GM23338 (cell line): ENCODE data around the gene LRRC4. TPM values are rescaled to one million over a fixed set of nuclear protein-coding genes. Genes with fewer than 3 reads are reported as not detected.

ENCODE experiments used
- ATAC-seq: fragments of 200-7000 bp; cut with Tn5 transposase; 3 replicates; pipeline ENCODE4 v1.9.1; 2020
- DNase-seq: peaks from one replicate; pipeline ENCODE4 v3.0.0-alpha.2; 2015; ENCODE audit warnings: low spot score
- H2AFZ ChIP-seq: fragments of 200-600 bp; sonication (generic); 2 replicates; pipeline ENCODE4 v1.8.0; 2016; ENCODE audit warnings: antibody characterized with exemption, mild to moderate bottlenecking, moderate library complexity
- H3F3A ChIP-seq: fragments of 200-600 bp; sonication (generic); replicated peaks from 2 replicates; pipeline ENCODE4 v1.8.0; 2017; ENCODE audit warnings: antibody characterized with exemption, mixed run types, low read depth
- H3K27ac ChIP-seq: fragments of 200-600 bp; sonication (generic); 2 replicates; pipeline ENCODE4 v1.6.1; 2016; ENCODE audit warnings: low read depth
- H3K27me3 ChIP-seq: fragments of 200-600 bp; sonication (generic); 2 replicates; pipeline ENCODE4 v1.8.0; 2016; ENCODE audit warnings: mild to moderate bottlenecking, mixed run types, moderate library complexity; ENCODE audit not compliant: insufficient read depth
- H3K36me3 ChIP-seq: fragments of 200-600 bp; sonication (generic); 2 replicates; pipeline ENCODE4 v1.8.0; 2016; ENCODE audit warnings: mild to moderate bottlenecking; ENCODE audit not compliant: insufficient read depth
- H3K4me1 ChIP-seq: fragments of 200-600 bp; sonication (generic); 2 replicates; pipeline ENCODE4 v1.8.0; 2016; ENCODE audit warnings: mild to moderate bottlenecking, moderate library complexity; ENCODE audit not compliant: insufficient read depth
- H3K4me2 ChIP-seq: fragments of 200-600 bp; sonication (generic); 2 replicates; pipeline ENCODE4 v1.7.1; 2017; ENCODE audit warnings: mixed run types
- H3K4me3 ChIP-seq: fragments of 200-600 bp; sonication (generic); 2 replicates; pipeline ENCODE4 v1.6.1; 2016; ENCODE audit warnings: mixed run types
- H3K79me2 ChIP-seq: fragments of 200-600 bp; sonication (generic); replicated peaks from 2 replicates; pipeline ENCODE4 v1.8.0; 2017; ENCODE audit warnings: mild to moderate bottlenecking; ENCODE audit not compliant: insufficient read depth
- H3K9me2 ChIP-seq: fragments of 200-600 bp; sonication (generic); 2 replicates; pipeline ENCODE4 v1.8.0; 2017; ENCODE audit not compliant: insufficient read depth
- H4K20me1 ChIP-seq: fragments of 200-600 bp; sonication (generic); replicated peaks from 2 replicates; pipeline ENCODE4 v1.8.0; 2017; ENCODE audit warnings: mild to moderate bottlenecking; ENCODE audit not compliant: insufficient read depth
- H3K27ac Mint-ChIP-seq: 2 replicates; pipeline ENCODE4 v1.8.0; 2020; ENCODE audit warnings: inconsistent platforms, mild to moderate bottlenecking, moderate library complexity, mixed read lengths
- H3K27me3 Mint-ChIP-seq: 3 replicates; pipeline ENCODE4 v1.8.0; 2022; ENCODE audit warnings: low read depth, mild to moderate bottlenecking, moderate library complexity, mixed read lengths, inconsistent platforms; ENCODE audit not compliant: insufficient read depth, poor library complexity
- H3K36me3 Mint-ChIP-seq: 3 replicates; pipeline ENCODE4 v1.8.0; 2021; ENCODE audit warnings: low read depth, mild to moderate bottlenecking, inconsistent platforms, moderate library complexity, mixed read lengths
- H3K4me1 Mint-ChIP-seq: 3 replicates; pipeline ENCODE4 v1.8.0; 2020; ENCODE audit warnings: mild to moderate bottlenecking, inconsistent platforms, mixed read lengths
- H3K4me3 Mint-ChIP-seq: 3 replicates; pipeline ENCODE4 v1.8.0; 2021; ENCODE audit warnings: moderate library complexity, mild to moderate bottlenecking, inconsistent platforms, mixed read lengths
- H3K9me3 Mint-ChIP-seq: 3 replicates; pipeline ENCODE4 v1.8.0; 2020; ENCODE audit warnings: moderate library complexity, mild to moderate bottlenecking, inconsistent platforms, mixed read lengths
- CREB1 ChIP-seq: fragments of 250-450 bp; sonication (Bioruptor Pico); IDR thresholded peaks from 2 replicates; pipeline ENCODE4 v1.5.0; 2020; ENCODE audit warnings: low read depth, mild to moderate bottlenecking, moderate library complexity
- EZH2 ChIP-seq: fragments of 200-600 bp; sonication (generic); IDR thresholded peaks from one replicate; pipeline ENCODE4 v1.8.0; 2017; ENCODE audit warnings: antibody characterized with exemption, mild to moderate bottlenecking, low read depth; ENCODE audit not compliant: unreplicated experiment
- EZH2phosphoT487 ChIP-seq: fragments of 200-600 bp; sonication (generic); IDR thresholded peaks from one replicate; pipeline ENCODE4 v1.8.1; 2018; ENCODE audit warnings: antibody characterized with exemption; ENCODE audit not compliant: unreplicated experiment
- JUNB ChIP-seq: IDR thresholded peaks from one replicate; pipeline ENCODE4 v1.6.1; 2016; ENCODE audit warnings: antibody characterized with exemption; ENCODE audit not compliant: unreplicated experiment
- NANOG ChIP-seq: IDR thresholded peaks from 2 replicates; pipeline ENCODE4 v1.6.1; 2016; ENCODE audit warnings: antibody characterized with exemption, borderline replicate concordance
- POLR2AphosphoS5 ChIP-seq: IDR thresholded peaks from 2 replicates; pipeline ENCODE4 v1.6.1; 2016; ENCODE audit warnings: antibody characterized with exemption, low read depth
- STAT1 ChIP-seq: IDR thresholded peaks from one replicate; pipeline ENCODE4 v1.6.1; 2016; ENCODE audit warnings: antibody characterized with exemption; ENCODE audit not compliant: unreplicated experiment
- ZNF114 ChIP-seq: fragments of 250-450 bp; sonication (Bioruptor Pico); IDR thresholded peaks from 2 replicates; pipeline ENCODE4 v1.5.0; 2020; ENCODE audit warnings: mild to moderate bottlenecking, moderate library complexity
- ZNF331 ChIP-seq: fragments of 250-450 bp; sonication (Bioruptor Pico); IDR thresholded peaks from 2 replicates; pipeline ENCODE4 v1.5.0; 2020; ENCODE audit warnings: low read depth, mild to moderate bottlenecking, moderate library complexity
- polyA plus RNA-seq: library from polyadenylated mRNA; unstranded; fragments of >200 nt; fragmentation: Nextera tagmentation; extraction: Ambion mirVana; gene quantifications from 2 replicates; pipeline ENCODE4 v1.2.1, GENCODE V29; 2016
- total RNA-seq: library from RNA; depleted of rRNA; stranded (reverse); fragments of >200 nt; shearing (Covaris generic); gene quantifications from 2 replicates; pipeline ENCODE4 v1.2.3, GENCODE V29; 2014
- TF ChIP-seq, protein P1 (sequence below): fragments of 250-450 bp; sonication (Bioruptor Pico); IDR thresholded peaks from 2 replicates; pipeline ENCODE4 v1.5.0; 2020; ENCODE audit warnings: mild to moderate bottlenecking, moderate library complexity
- TF ChIP-seq, protein P2 (sequence below): IDR thresholded peaks from 2 replicates; pipeline ENCODE4 v1.6.1; 2016; ENCODE audit warnings: antibody characterized with exemption
- TF ChIP-seq, protein P3 (sequence below): IDR thresholded peaks from one replicate; pipeline ENCODE4 v1.6.1; 2018; ENCODE audit warnings: antibody characterized with exemption; ENCODE audit not compliant: unreplicated experiment
- TF ChIP-seq, protein P4 (sequence below), 2 experiments: fragments of 200-600 bp in 1 of 2; sonication (generic) in 1 of 2; conservative IDR thresholded peaks; 2 replicates each; pipeline versions ENCODE4 v1.5.1 to v1.6.1; 2016 to 2017; ENCODE audit warnings: antibody characterized with exemption in 2 of 2, low read depth in 2 of 2, mild to moderate bottlenecking in 2 of 2, moderate library complexity in 1 of 2

The LRRC4 gene
- total and polyA plus RNA-seq, 2 experiments from 2014 or later = 1.9 to 5.2 TPM

DNA sequence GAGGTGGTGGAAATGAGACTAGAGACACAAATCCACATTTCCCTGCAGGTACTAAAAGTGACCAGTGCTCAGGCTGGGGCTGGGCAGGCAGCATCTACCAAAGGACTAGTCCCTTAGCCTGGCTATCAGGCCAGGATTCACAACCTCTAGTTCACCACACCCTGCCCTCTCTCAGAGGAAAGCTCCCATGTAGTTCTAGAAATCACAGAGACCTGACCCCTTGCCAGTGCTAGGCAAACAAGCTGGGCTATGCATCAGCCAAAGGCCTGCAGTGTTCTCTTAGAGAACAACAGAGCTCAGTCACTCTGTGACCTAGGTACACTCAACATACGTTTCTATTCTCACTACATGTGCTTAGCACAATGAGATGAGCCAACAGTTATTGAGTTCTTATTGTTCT is 26.7 kb upstream of the LRRC4 start:
- H3K27ac ChIP-seq = no peak overlapping the region
- TF ChIP-seq STAT1 (no peak), EZH2 (no peak), NANOG (no peak), ZNF331 (CRISPR knock-in tag) (no peak), JUNB (no peak), CREB1 (CRISPR knock-in tag) (no peak), POLR2AphosphoS5 (no peak), ZNF114 (CRISPR knock-in tag) (no peak), EZH2phosphoT487 (no peak)
- TF ChIP-seq, protein P1, sequence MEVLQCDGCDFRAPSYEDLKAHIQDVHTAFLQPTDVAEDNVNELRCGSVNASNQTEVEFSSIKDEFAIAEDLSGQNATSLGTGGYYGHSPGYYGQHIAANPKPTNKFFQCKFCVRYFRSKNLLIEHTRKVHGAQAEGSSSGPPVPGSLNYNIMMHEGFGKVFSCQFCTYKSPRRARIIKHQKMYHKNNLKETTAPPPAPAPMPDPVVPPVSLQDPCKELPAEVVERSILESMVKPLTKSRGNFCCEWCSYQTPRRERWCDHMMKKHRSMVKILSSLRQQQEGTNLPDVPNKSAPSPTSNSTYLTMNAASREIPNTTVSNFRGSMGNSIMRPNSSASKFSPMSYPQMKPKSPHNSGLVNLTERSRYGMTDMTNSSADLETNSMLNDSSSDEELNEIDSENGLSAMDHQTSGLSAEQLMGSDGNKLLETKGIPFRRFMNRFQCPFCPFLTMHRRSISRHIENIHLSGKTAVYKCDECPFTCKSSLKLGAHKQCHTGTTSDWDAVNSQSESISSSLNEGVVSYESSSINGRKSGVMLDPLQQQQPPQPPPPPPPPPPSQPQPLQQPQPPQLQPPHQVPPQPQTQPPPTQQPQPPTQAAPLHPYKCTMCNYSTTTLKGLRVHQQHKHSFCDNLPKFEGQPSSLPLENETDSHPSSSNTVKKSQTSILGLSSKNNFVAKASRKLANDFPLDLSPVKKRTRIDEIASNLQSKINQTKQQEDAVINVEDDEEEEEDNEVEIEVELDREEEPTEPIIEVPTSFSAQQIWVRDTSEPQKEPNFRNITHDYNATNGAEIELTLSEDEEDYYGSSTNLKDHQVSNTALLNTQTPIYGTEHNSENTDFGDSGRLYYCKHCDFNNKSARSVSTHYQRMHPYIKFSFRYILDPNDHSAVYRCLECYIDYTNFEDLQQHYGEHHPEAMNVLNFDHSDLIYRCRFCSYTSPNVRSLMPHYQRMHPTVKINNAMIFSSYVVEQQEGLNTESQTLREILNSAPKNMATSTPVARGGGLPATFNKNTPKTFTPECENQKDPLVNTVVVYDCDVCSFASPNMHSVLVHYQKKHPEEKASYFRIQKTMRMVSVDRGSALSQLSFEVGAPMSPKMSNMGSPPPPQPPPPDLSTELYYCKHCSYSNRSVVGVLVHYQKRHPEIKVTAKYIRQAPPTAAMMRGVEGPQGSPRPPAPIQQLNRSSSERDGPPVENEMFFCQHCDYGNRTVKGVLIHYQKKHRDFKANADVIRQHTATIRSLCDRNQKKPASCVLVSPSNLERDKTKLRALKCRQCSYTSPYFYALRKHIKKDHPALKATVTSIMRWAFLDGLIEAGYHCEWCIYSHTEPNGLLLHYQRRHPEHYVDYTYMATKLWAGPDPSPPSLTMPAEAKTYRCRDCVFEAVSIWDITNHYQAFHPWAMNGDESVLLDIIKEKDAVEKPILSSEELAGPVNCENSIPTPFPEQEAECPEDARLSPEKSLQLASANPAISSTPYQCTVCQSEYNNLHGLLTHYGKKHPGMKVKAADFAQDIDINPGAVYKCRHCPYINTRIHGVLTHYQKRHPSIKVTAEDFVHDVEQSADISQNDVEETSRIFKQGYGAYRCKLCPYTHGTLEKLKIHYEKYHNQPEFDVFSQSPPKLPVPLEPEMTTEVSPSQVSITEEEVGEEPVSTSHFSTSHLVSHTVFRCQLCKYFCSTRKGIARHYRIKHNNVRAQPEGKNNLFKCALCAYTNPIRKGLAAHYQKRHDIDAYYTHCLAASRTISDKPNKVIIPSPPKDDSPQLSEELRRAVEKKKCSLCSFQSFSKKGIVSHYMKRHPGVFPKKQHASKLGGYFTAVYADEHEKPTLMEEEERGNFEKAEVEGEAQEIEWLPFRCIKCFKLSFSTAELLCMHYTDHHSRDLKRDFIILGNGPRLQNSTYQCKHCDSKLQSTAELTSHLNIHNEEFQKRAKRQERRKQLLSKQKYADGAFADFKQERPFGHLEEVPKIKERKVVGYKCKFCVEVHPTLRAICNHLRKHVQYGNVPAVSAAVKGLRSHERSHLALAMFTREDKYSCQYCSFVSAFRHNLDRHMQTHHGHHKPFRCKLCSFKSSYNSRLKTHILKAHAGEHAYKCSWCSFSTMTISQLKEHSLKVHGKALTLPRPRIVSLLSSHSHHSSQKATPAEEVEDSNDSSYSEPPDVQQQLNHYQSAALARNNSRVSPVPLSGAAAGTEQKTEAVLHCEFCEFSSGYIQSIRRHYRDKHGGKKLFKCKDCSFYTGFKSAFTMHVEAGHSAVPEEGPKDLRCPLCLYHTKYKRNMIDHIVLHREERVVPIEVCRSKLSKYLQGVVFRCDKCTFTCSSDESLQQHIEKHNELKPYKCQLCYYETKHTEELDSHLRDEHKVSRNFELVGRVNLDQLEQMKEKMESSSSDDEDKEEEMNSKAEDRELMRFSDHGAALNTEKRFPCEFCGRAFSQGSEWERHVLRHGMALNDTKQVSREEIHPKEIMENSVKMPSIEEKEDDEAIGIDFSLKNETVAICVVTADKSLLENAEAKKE = no peak
- TF ChIP-seq, protein P2, sequence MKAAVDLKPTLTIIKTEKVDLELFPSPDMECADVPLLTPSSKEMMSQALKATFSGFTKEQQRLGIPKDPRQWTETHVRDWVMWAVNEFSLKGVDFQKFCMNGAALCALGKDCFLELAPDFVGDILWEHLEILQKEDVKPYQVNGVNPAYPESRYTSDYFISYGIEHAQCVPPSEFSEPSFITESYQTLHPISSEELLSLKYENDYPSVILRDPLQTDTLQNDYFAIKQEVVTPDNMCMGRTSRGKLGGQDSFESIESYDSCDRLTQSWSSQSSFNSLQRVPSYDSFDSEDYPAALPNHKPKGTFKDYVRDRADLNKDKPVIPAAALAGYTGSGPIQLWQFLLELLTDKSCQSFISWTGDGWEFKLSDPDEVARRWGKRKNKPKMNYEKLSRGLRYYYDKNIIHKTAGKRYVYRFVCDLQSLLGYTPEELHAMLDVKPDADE = no peak
- TF ChIP-seq, protein P3, sequence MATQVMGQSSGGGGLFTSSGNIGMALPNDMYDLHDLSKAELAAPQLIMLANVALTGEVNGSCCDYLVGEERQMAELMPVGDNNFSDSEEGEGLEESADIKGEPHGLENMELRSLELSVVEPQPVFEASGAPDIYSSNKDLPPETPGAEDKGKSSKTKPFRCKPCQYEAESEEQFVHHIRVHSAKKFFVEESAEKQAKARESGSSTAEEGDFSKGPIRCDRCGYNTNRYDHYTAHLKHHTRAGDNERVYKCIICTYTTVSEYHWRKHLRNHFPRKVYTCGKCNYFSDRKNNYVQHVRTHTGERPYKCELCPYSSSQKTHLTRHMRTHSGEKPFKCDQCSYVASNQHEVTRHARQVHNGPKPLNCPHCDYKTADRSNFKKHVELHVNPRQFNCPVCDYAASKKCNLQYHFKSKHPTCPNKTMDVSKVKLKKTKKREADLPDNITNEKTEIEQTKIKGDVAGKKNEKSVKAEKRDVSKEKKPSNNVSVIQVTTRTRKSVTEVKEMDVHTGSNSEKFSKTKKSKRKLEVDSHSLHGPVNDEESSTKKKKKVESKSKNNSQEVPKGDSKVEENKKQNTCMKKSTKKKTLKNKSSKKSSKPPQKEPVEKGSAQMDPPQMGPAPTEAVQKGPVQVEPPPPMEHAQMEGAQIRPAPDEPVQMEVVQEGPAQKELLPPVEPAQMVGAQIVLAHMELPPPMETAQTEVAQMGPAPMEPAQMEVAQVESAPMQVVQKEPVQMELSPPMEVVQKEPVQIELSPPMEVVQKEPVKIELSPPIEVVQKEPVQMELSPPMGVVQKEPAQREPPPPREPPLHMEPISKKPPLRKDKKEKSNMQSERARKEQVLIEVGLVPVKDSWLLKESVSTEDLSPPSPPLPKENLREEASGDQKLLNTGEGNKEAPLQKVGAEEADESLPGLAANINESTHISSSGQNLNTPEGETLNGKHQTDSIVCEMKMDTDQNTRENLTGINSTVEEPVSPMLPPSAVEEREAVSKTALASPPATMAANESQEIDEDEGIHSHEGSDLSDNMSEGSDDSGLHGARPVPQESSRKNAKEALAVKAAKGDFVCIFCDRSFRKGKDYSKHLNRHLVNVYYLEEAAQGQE = no peak
- TF ChIP-seq, protein P4, sequence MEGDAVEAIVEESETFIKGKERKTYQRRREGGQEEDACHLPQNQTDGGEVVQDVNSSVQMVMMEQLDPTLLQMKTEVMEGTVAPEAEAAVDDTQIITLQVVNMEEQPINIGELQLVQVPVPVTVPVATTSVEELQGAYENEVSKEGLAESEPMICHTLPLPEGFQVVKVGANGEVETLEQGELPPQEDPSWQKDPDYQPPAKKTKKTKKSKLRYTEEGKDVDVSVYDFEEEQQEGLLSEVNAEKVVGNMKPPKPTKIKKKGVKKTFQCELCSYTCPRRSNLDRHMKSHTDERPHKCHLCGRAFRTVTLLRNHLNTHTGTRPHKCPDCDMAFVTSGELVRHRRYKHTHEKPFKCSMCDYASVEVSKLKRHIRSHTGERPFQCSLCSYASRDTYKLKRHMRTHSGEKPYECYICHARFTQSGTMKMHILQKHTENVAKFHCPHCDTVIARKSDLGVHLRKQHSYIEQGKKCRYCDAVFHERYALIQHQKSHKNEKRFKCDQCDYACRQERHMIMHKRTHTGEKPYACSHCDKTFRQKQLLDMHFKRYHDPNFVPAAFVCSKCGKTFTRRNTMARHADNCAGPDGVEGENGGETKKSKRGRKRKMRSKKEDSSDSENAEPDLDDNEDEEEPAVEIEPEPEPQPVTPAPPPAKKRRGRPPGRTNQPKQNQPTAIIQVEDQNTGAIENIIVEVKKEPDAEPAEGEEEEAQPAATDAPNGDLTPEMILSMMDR (conservative IDR thresholded peaks at IDR 0.05; ENCODE audit: low read depth in 2 of 2) = no peak
- H3K4me3 ChIP-seq = no peak overlapping the region
- no peak overlapping the region for H3K27ac Mint-ChIP-seq
- H3F3A ChIP-seq = no peaks in the 10 kb centered on the region
- H3K79me2 ChIP-seq = no peaks in the 10 kb centered on the region
- H4K20me1 ChIP-seq = peaks cover 13% of the 10 kb centered on the region
- H2AFZ ChIP-seq = no peak overlapping the region
- H3K9me3 Mint-ChIP-seq = no peaks in the 10 kb centered on the region
- H3K4me2 ChIP-seq = no peak overlapping the region
- no peaks in the 10 kb centered on the region for H3K36me3 Mint-ChIP-seq
- ATAC-seq = no peak
- H3K4me1 Mint-ChIP-seq = peaks cover 19% of the 10 kb centered on the region
- H3K36me3 ChIP-seq = no peaks in the 10 kb centered on the region
- H3K9me2 ChIP-seq = no peaks in the 10 kb centered on the region
- no peaks in the 10 kb centered on the region for H3K27me3 ChIP-seq
- no peaks in the 10 kb centered on the region for H3K27me3 Mint-ChIP-seq
- DNase-seq = no peak
- no peak overlapping the region for H3K4me3 Mint-ChIP-seq
- no peaks in the 10 kb centered on the region; the same call in 1 of the 2 replicates for H3K4me1 ChIP-seq
